HepG2 (cell line): Measurements from ENCODE around the gene SLC11A1. TPM values are rescaled to one million over a fixed set of nuclear protein-coding genes. Genes with fewer than 3 reads are reported as not detected.

ENCODE experiments used
- AKAP8 ChIP-seq: sonication (generic); formaldehyde crosslinking; IDR thresholded peaks from 2 replicates; pipeline ENCODE4 v1.5.1; 2020; ENCODE audit warnings: mild to moderate bottlenecking, missing genetic modification reagents
- BHLHE40 ChIP-seq: IDR thresholded peaks from 2 replicates; pipeline ENCODE4 v1.6.1; 2011; ENCODE audit warnings: low read length, improper control_type of control experiment
- ELF4 ChIP-seq: sonication (generic); formaldehyde crosslinking; IDR thresholded peaks from 2 replicates; pipeline ENCODE4 v1.5.0; 2020; ENCODE audit warnings: missing genetic modification reagents, mild to moderate bottlenecking, moderate library complexity, borderline replicate concordance
- FOSL2 ChIP-seq: sonication (generic); formaldehyde crosslinking; IDR thresholded peaks from 2 replicates; pipeline ENCODE4 v1.4.0; 2020; ENCODE audit warnings: missing genetic modification reagents
- FOXO1 ChIP-seq: sonication (generic); formaldehyde crosslinking; IDR thresholded peaks from 2 replicates; pipeline ENCODE4 v1.4.0; 2020; ENCODE audit warnings: missing genetic modification reagents
- LCORL ChIP-seq, 2 experiments: fragments of 450-650 bp in 1 of 2; sonication (generic) in 1 of 2; formaldehyde crosslinking in 1 of 2; IDR thresholded peaks; 2 replicates each; pipeline versions ENCODE4 v1.5.0 to v1.6.1; 2017 to 2020; ENCODE audit warnings: antibody characterized with exemption in 1 of 2, missing genetic modification reagents in 1 of 2
- MIER3 ChIP-seq: IDR thresholded peaks from 2 replicates; pipeline ENCODE4 v1.6.1; 2016; ENCODE audit warnings: missing compliant biosample characterization, borderline replicate concordance
- MIXL1 ChIP-seq: IDR thresholded peaks from 2 replicates; pipeline ENCODE4 v1.6.1; 2016
- MLXIP ChIP-seq: sonication (generic); formaldehyde crosslinking; IDR thresholded peaks from 2 replicates; pipeline ENCODE4 v1.9.0; 2021; ENCODE audit warnings: missing genetic modification reagents, borderline replicate concordance
- RAD51 ChIP-seq: fragments of 450-650 bp; IDR thresholded peaks from 2 replicates; pipeline ENCODE4 v1.6.1; 2016; ENCODE audit warnings: borderline replicate concordance
- TBL1XR1 ChIP-seq: fragments of 150-350 bp; IDR thresholded peaks from 2 replicates; pipeline ENCODE4 v1.6.1; 2014; ENCODE audit warnings: borderline replicate concordance, low read length; ENCODE audit not compliant: partially characterized antibody
- TEAD3 ChIP-seq: optimal IDR thresholded peaks from 2 replicates; pipeline ENCODE3; 2016; ENCODE audit warnings: borderline replicate concordance
- ZBTB25 ChIP-seq: IDR thresholded peaks from 2 replicates; pipeline ENCODE4 v1.6.1; 2018; ENCODE audit warnings: missing genetic modification reagents
- ZNF354B ChIP-seq: sonication (generic); formaldehyde crosslinking; IDR thresholded peaks from 2 replicates; pipeline ENCODE4 v1.8.0; 2022; ENCODE audit warnings: mild to moderate bottlenecking, missing genetic modification reagents
- ZNF407 ChIP-seq: sonication (generic); formaldehyde crosslinking; IDR thresholded peaks from one replicate; pipeline ENCODE4 v1.5.1; 2020; ENCODE audit warnings: mild to moderate bottlenecking, missing genetic modification reagents; ENCODE audit errors: not compliant biosample characterization
- ZNF552 ChIP-seq: sonication (generic); formaldehyde crosslinking; IDR thresholded peaks from 2 replicates; pipeline ENCODE4 v1.9.0; 2022; ENCODE audit warnings: missing genetic modification reagents, mild to moderate bottlenecking, borderline replicate concordance
- ZNF589 ChIP-seq: sonication (generic); formaldehyde crosslinking; conservative IDR thresholded peaks from 2 replicates; pipeline ENCODE4 v1.8.0; 2022; ENCODE audit warnings: mild to moderate bottlenecking, moderate library complexity, missing genetic modification reagents
- ZNF644 ChIP-seq: IDR thresholded peaks from 2 replicates; pipeline ENCODE4 v1.6.1; 2016; ENCODE audit warnings: low read depth
- ZSCAN20 ChIP-seq: sonication (generic); formaldehyde crosslinking; IDR thresholded peaks from 2 replicates; pipeline ENCODE4 v1.4.0; 2020; ENCODE audit warnings: missing genetic modification reagents, mild to moderate bottlenecking, borderline replicate concordance
- polyA plus RNA-seq, 8 experiments: library from polyadenylated mRNA; depleted of rRNA in 3 of 8; stranded (reverse) in 7 of 8; unstranded in 1 of 8; fragments of >200 nt; fragmentation: Illumina TruSeq in 4 of 8; extraction: Trizol in 4 of 8; gene quantifications; 2 replicates each; pipeline versions ENCODE4 v1.2.1 to v1.2.3, GENCODE V29; 2011 to 2016; ENCODE audit warnings: low read depth in 4 of 8, missing spikeins in 1 of 8, mixed read lengths in 1 of 8; ENCODE audit not compliant: insufficient read depth in 1 of 8
- total RNA-seq, 5 experiments: library from RNA; depleted of rRNA; stranded (reverse); fragments of >200 nt; fragmentation: Illumina TruSeq; extraction: Trizol; gene quantifications; 2 replicates each; pipeline ENCODE4 v1.2.3, GENCODE V29; 2016; ENCODE audit warnings: low read depth in 1 of 5

Gene SLC11A1
- total and polyA plus RNA-seq, 2 of the 13 experiments (the other 11 are each of a cell fraction or from before 2014, with no cell fraction given): 0.33 to 2.3 TPM

GRCh38 chr2:218397820-218398436, 15.9 kb downstream of the SLC11A1 start (continued):
- TF ChIP-seq ZNF407: peak; percentile 19
- peak; percentile 97 for TF ChIP-seq AKAP8 (CRISPR knock-in tag)
- TF ChIP-seq FOXO1 (CRISPR knock-in tag): no peak; the same call in none of the 2 replicates
- no peak for TF ChIP-seq ZNF354B (CRISPR knock-in tag)
- no peak for TF ChIP-seq BHLHE40
- TF ChIP-seq MLXIP (CRISPR knock-in tag): no peak
- no peak for TF ChIP-seq TBL1XR1
- TF ChIP-seq ZBTB25 (CRISPR knock-in tag): peak; percentile 81
- peak; percentile 93 for TF ChIP-seq ZSCAN20 (CRISPR knock-in tag)
- no peak for TF ChIP-seq LCORL (IDR thresholded peaks at IDR 0.05)
- peak; percentile 89 for TF ChIP-seq LCORL (CRISPR knock-in tag; IDR thresholded peaks at IDR 0.05)
- peak; percentile 44; the same call in 1 of the 2 replicates for TF ChIP-seq MIER3 (CRISPR knock-in tag)
- TF ChIP-seq ZNF644 (CRISPR knock-in tag): no peak
- TF ChIP-seq TEAD3 (CRISPR knock-in tag): peak; percentile 71
- TF ChIP-seq ELF4 (CRISPR knock-in tag): no peak
- peak; percentile 47 for TF ChIP-seq MIXL1 (CRISPR knock-in tag)
- TF ChIP-seq ZNF589 (CRISPR knock-in tag): peak; percentile 75
- peak; percentile 47; the same call in 1 of the 2 replicates for TF ChIP-seq FOSL2 (CRISPR knock-in tag)
- peak; percentile 72; the same call in 1 of the 2 replicates for TF ChIP-seq ZNF552
- TF ChIP-seq RAD51: no peak
